GM18505 (cell line): Measurements from ENCODE around the gene GPC6.

ENCODE experiments used
- ATAC-seq: cut with Tn5 transposase; IDR thresholded peaks from one replicate; pipeline ENCODE4 v1.9.1; 2021; ENCODE audit not compliant: unreplicated experiment
- POLR2A ChIP-seq: IDR thresholded peaks from 4 replicates; pipeline ENCODE4 v1.6.1; 2011; ENCODE audit warnings: borderline replicate concordance; ENCODE audit not compliant: insufficient read depth, insufficient read length; ENCODE audit errors: extremely low read depth

The GPC6 gene

DNA sequence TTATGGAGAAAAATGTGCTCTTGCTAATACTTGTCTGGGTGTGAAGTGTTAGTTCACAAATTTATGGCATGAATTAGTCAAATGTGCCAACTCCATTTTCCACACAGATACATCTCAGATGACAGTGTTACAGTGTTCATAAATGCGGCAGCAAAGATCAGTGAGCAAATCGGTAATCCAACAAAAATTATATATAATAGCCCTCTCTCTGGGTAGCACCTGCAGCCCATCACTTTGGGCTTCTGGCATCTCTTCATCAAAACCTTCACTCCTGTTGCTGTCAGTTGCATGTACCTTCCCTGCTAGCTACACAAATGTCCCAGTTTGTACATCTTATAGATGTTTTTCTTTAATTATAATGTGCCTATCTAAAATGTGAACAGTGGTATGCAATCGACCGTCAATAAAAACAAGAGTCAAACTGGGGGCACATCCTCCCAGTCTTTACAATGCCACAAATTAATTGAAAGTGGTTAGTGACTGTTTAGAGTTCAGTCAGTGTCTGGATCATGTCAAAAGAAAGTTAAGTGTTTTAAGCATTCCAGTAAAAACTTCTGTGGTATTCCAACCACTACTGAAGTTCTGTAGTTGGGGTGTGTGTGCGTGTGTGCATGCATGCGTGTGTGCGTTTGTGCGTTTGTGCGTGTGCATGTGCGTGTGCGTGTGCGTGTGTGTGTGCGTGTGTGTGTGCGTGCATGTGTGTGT is 804.0 kb downstream of the GPC6 start:
- ATAC-seq = no peak
- TF ChIP-seq POLR2A = no peak

DNA sequence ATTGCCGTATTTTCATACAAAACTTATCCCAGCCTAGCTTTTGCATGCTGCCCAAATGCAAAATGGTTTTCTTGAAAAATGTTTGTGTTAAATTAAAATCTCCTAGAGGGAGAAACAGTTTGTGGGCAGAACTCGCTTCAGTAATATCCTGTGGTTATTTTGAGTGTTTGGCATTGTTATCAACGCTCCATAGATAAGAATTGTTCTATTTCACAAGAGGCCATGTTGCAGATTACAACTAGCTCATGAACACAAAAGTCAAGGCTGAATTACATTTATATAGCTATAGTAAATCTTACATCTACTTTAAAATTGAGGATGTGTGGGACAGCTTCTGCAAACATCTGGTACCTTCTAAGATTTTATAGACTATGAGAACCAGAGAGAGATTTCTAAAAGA is 805.0 kb downstream of the GPC6 start:
- no peak for ATAC-seq
- no peak for TF ChIP-seq POLR2A

DNA sequence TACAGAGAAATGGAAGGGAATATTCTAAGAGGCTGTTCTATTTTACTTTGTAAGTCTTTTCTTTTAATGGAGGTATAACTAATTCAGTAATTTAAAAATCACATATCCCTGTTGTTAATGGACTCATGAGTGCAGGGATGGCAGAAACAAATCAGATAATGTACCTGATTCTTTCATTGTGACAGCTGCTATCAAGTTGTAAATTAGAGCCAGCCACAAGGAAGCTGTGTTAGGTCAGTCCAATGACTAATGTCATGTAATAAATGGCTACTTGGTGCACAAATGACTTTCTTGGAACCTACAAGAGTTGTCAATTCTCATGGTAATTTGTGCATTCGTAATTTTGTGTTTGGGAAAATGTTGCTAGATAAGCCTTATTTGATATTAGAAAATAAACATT is 806.5 kb downstream of the GPC6 start:
- no peak for TF ChIP-seq POLR2A
- ATAC-seq = no peak

DNA sequence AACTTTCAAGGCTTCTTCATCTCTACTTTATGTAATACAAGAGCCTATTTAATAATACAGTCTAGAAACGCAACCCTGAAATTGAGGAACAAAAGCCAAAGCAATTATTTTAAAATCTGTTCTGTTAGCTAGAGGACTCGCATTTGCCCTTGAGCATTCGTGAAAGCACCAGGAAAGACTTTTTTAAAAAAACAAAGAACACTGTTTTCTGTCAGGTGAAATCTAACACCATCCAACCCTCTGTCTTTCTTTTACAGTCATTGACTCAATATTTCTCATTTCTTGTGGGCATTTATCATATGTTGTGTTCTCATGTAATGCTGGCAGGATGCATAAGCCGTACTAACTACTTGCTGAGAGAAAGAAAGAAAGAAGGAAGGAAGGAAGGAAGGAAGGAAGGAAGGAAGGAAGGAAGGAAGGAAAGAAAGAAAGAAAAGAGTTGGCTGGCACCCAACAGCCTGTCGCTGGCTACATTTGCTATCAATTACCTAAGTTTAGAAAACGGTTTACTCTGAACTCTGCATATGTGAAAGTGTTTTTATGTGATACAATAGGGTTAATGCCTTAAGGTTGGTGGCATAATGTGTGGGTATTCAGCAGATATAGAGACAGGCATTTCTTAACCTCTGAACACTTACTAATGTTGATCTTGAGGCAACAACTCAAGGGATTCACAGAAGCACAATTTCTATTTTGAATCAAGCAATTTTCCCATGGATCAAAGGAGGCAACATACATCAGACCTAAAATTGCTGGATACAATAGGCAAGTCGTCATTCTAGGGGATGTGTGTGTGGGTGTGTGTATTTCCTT is 807.4 kb downstream of the GPC6 start:
- TF ChIP-seq POLR2A = no peak
- no peak for ATAC-seq

DNA sequence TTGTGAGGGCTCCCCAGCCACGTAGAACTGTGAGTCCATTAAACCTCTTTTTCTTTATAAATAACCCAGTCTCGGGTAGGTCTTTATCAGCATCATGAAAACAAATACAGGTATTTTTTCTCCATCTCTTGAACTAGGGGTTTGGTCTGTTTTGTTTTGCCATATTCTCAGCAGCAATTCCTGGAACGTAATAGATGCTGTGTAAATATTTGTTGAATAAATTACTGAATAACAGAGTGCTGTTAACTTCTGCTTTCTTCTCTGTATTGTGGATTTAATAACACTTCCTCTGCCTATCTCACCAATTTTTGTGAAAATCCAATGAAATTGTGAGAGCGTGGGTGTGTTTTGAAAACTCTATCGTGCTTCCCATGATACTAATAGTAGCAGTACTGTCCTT is 823.4 kb downstream of the GPC6 start:
- no peak for TF ChIP-seq POLR2A
- ATAC-seq = no peak

DNA sequence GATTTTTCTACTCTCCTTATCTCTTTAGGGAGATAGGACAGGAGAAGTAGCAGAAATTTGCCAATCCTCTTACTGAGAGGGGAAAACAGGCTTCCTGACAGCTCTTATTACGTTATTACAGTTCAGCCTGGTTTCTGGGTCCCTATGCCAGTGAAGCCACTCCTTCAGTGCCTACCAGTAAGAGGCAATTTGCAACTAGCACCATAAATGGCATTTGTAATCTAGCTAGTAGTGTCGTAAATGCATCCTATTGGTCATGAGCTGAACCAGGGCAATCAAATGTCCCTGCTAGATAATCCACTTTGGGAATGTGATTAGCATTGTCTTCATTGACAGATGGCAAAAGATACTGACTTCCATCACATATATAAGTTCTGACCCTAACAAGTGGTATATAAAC is 824.1 kb downstream of the GPC6 start:
- ATAC-seq = no peak
- no peak for TF ChIP-seq POLR2A

DNA sequence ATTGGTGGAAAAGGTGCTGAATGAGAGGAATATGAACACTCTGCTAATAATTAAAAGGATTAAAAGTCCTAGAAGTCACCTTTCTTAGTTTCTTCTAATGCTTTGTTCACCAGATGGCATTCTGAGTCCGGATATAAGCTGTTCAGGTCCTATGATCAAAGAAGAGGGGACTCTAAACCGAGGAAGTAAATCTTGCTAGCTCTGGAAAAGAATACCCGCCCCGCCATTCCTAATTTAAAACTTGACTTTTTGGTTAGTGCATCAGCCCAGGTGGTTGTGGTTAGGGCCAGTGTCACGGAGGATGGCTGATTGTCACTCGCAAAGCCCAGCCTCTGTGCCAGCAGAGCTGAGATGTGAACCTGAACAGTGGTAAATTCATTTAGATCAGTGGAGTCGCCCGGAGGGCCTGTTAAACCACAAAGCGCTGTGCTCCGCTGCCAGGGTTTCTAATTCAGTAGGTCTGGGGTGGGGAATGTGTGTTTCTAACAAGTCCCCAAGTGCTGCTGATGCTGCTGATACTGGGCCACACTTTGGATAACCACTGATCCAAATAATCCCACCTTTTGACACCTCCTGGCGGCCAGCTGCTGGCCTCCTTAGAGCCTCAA is 827.5 kb downstream of the GPC6 start:
- ATAC-seq = no peak
- TF ChIP-seq POLR2A = no peak

DNA sequence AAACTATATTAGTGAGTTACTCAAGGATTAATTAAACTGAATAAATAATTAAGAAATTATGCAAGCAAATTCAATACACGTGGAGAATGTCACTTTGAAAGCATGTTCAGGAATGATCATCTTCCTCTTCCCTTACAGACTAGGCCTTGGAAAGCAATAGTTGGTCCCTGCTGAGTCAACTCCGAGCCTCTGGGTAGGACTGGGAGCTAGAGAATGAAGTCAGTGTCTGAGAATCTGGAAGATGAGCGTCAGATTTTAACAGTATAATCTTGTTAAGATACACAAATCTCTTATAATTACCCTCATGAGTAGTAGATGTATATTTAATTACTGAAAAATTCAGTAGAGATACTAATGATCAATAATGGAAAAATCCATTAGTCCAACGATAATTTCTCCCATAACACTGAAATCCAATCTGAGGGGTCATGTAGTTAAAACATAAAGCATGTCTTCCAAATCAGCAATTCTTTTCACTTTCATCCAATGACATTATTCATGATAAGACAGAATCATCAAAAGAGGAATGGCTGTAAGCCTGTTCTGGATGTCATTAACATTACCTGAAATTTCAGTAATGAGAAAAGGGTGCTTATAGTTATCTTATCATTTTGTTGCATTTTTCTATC is 829.9 kb downstream of the GPC6 start:
- no peak for TF ChIP-seq POLR2A
- no peak for ATAC-seq

DNA sequence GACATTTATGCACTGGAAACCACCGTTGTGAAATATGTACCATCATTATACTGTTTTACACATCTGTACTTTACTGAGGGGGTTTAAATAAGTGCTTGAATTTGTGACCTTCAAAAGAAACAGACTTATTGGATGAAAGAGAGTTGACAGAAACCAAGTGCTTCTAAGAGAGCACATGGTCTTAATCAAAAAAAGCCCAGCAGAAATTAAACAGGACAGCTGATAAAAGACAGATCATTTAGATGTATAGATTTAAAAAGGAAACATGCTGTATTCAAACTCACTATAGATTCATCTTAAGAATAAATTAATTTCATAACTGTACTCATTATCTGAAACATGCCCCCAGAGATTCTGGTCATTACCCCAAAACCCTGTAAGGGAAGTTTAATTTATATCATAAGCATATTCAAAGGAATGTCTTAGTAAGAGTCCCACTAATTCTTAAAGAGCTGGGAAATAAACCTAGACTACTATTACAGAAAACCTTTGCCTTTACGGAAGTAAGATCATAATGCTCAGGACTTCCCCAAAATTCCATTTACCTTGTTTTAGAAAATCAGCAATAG is 831.1 kb downstream of the GPC6 start:
- no peak for TF ChIP-seq POLR2A
- ATAC-seq = no peak

DNA sequence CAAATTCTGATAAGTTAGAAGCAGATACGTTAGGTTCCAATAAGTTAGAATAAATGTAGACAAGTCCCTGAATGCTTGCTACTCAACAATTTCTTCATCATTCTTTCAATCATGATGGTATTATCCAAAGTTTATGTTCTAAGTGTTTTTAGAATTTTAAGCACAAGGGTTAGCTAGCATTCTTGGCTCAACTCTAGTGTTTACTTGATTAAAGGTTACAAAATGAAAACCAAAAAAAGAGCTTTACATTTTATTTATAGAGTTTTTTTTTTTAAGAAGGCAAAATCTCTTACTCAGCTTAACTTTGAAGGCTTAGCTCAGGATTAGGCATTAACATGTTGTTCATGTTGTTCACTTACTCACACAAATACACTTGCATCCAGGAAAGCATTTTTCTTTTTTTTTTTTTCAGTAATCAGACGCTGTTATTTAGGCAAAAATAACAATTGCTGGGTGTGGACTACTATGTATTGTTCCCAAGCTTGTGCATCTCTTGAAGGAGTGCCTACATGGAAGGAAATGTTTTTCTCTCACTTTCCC is 832.3 kb downstream of the GPC6 start:
- TF ChIP-seq POLR2A = no peak
- ATAC-seq = no peak

DNA sequence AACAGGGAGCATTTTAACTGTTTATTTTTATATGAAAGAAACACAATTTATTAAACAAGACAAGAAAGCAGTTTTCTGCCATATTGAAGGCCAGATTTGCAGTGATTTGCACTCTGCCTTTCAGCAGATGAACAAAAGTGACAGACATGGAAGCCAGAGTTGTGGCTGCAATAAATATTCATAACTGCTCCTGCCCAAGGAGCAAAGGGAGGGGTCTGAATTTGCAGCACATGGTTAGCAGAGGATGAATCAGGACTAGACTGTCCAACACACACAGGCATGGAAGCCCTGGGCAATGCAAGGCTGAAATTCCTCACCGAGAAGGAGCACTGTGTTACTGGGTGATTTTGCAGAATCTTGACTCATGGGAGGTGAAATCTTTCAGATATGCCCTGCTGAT is 834.7 kb downstream of the GPC6 start:
- no peak for TF ChIP-seq POLR2A
- ATAC-seq = no peak

DNA sequence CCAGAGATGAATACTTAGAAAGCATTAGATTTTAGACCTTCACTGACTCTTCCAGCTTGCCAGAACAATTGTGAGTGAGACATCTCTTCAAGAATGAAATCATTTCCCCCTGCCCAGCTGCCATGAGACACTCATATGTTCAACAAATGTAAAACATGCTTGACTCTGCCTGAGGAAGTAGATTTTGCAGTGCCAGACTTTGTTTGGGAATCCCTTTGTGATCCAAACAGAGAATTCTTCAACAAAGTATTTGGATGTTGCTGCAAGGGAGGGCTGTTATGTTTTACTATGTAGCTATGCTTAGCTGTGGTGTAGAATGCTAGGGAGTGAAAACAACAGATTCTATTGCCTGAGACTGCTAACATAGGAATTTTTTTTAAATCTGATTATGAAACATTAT is 836.5 kb downstream of the GPC6 start:
- TF ChIP-seq POLR2A = no peak
- ATAC-seq = no peak

DNA sequence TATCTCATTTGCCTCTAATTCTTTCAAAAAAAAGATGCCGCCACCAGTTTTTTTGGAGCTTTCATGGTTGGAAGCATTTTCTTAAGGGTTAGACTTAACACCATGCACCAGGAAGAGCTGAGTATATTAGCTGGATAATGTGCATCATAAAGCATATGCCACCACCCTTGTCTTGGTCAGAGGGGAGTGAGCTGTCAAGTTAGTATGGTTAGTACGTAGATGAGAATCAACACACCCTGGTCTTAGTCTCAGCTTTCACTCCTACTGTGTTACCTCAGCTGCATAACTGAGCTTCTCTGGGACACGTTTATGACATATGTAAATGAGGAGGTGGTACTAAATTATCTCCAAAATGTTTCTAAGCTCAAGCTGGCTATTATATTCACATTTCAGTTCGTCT is 837.2 kb downstream of the GPC6 start:
- no peak for ATAC-seq
- TF ChIP-seq POLR2A = no peak
